ENCODE results near the gene CTNND1. TPM values are rescaled to one million over a fixed set of nuclear protein-coding genes. Genes with fewer than 3 reads are reported as not detected.

The CTNND1 gene
- total and polyA plus RNA-seq, 2 of the 8 experiments (the other 6 are each of a cell fraction or from before 2014, with no cell fraction given): 91.9 to 164 TPM

GRCh38 chr11:57727185-57727584 is 34.4 kb upstream of the CTNND1 start:
- Histone ChIP-seq H3K9ac (replicated peaks in 1 of 4; ENCODE audit: extremely low read depth in 1 of 4, low read depth in 3 of 4, low read length in 3 of 4) (no peak overlapping the region), H3K56ac (replicated peaks; ENCODE audit: insufficient read length, low read depth, low read length) (no peak overlapping the region), H2AK5ac (ENCODE audit: low read depth, low read length) (no peak overlapping the region), H3K14ac (ENCODE audit: insufficient read length) (no peak overlapping the region), H3K4me3 (ENCODE audit: extremely low read depth in 1 of 4, insufficient read depth in 2 of 4, low read depth in 3 of 4, low read length in 4 of 4) (no peak overlapping the region), H3K9me3 (ENCODE audit: insufficient read depth in 2 of 2, low read depth in 1 of 2, low read length in 1 of 2) (no peaks in the 10 kb centered on the region), H2BK15ac (ENCODE audit: low read length) (no peak overlapping the region), H2BK5ac (ENCODE audit: low read depth, low read length) (no peak overlapping the region), H3K23ac (ENCODE audit: insufficient read length) (no peak overlapping the region), H2AFZ (ENCODE audit: low read length) (no peak overlapping the region), H3K18ac (ENCODE audit: extremely low read depth, low read length) (no peak overlapping the region), H3K4ac (replicated peaks; ENCODE audit: insufficient read length, low read depth, low read length) (no peak overlapping the region), H3K79me1 (ENCODE audit: low read depth, low read length) (peaks cover 2% of the 10 kb centered on the region), H2BK120ac (replicated peaks; ENCODE audit: low read depth, low read length) (no peak overlapping the region), H3K27me3 (replicated peaks in 1 of 4; ENCODE audit: control insufficient read depth in 3 of 4, extremely low read depth in 1 of 4, insufficient read depth in 3 of 4, low read length in 3 of 4) (no peaks in the 10 kb centered on the region), H3K36me3 (ENCODE audit: control insufficient read depth in 2 of 4, insufficient read depth in 4 of 4, low read length in 3 of 4) (no peaks in the 10 kb centered on the region; a peak in 3 of 8 replicates), H3K27ac (ENCODE audit: low read depth, low read length) (no peak overlapping the region), H4K91ac (replicated peaks; ENCODE audit: insufficient read length, low read length) (no peak overlapping the region), H2BK12ac (ENCODE audit: low read depth, low read length) (no peak overlapping the region), H4K8ac (ENCODE audit: extremely low read depth, insufficient read depth, low read length) (no peak overlapping the region), H3K4me1 (replicated peaks in 1 of 4; ENCODE audit: control insufficient read depth in 3 of 4, insufficient read depth in 4 of 4, low read length in 3 of 4) (peaks cover 0 to 3% (median 0%) of the 10 kb centered on the region in 4 experiments; a peak in 1 of 7 replicates), H3K79me2 (ENCODE audit: control insufficient read depth in 1 of 2, insufficient read depth in 2 of 2, low read length in 2 of 2) (peaks cover 0 to 71% of the 10 kb centered on the region in 2 experiments; a peak in 2 of 4 replicates), H4K20me1 (replicated peaks in 1 of 2; ENCODE audit: control insufficient read depth in 1 of 2, insufficient read depth in 2 of 2, low read length in 2 of 2) (peaks cover 0 to 1% of the 10 kb centered on the region in 2 experiments), H4K5ac (ENCODE audit: insufficient read length, low read depth, low read length) (no peak overlapping the region), H2BK20ac (ENCODE audit: low read length) (no peak overlapping the region), H3K23me2 (ENCODE audit: low read depth, low read length) (no peaks in the 10 kb centered on the region), H3K4me2 (ENCODE audit: insufficient read depth in 1 of 2, low read depth in 2 of 2, low read length in 2 of 2) (no peak overlapping the region)
- ChIA-PET POLR2A (ENCODE audit: partially characterized antibody) (interaction anchor here (1.0 to 4.1 kb wide), 5 partner anchors 9 to 51 kb away, joined by 3 to 30 read pairs (median 4); partner anchors contain the start of genes MED19, SELENOH and TMX2), CTCF (ENCODE audit: partially characterized antibody) (interaction anchor here (2.1 kb wide), 1 partner anchor 74 kb away, joined by 6 read pairs; no protein-coding TSS in a partner anchor)
- WGBS, 2 experiments (ENCODE audit: extremely low coverage in 1 of 2, insufficient coverage in 1 of 2, insufficient read length in 1 of 2, insufficient replicate concordance in 2 of 2, low coverage in 1 of 2, low lambda C conversion rate in 2 of 2, missing lambda C conversion rate in 1 of 2): 89% methylated on average over 2 of the region's 2 CpGs; no CpG with 5 or more reads in 1 of the 2 experiments
- no peak for DNase-seq (ENCODE audit: low read depth in 1 of 2, low spot score in 2 of 2)
- no peak for FAIRE-seq
- TF ChIP-seq SUZ12 (IDR thresholded peaks at IDR 0.05; ENCODE audit: low read length) (no peak), SIRT6 (IDR thresholded peaks at IDR 0.05; ENCODE audit: low read length) (no peak), CBX5 (IDR thresholded peaks at IDR 0.05; ENCODE audit: low read depth, low read length) (no peak), RXRA (IDR thresholded peaks at IDR 0.05; ENCODE audit: insufficient read depth, low read depth, low read length) (no peak), POLR2A (IDR thresholded peaks at IDR 0.05; ENCODE audit: control extremely low read depth in 1 of 2, low read depth in 2 of 2, low read length in 2 of 2) (no peak), CREB1 (IDR thresholded peaks at IDR 0.05) (no peak), TCF12 (IDR thresholded peaks at IDR 0.05; ENCODE audit: low read depth, low read length) (no peak), RAD21 (IDR thresholded peaks at IDR 0.05 in 1 of 2, conservative IDR thresholded peaks at IDR 0.05 in 1 of 2; ENCODE audit: low read depth in 2 of 2, low read length in 2 of 2) (no peak), RBBP5 (IDR thresholded peaks at IDR 0.05; ENCODE audit: borderline replicate concordance, low read depth, low read length) (no peak), BCL11A (IDR thresholded peaks at IDR 0.05; ENCODE audit: low read depth in 2 of 2, low read length in 2 of 2) (no peak), SAP30 (IDR thresholded peaks at IDR 0.05; ENCODE audit: insufficient read depth, insufficient replicate concordance, low read length) (no peak)
